Astrocyte of the spinal cord (primary cell): ENCODE measurements around the gene ITK.

Source experiments
- DNase-seq: peaks from one replicate; pipeline ENCODE4 v3.0.0; 2011; ENCODE audit warnings: low read depth, low spot score
- H3K4me3 ChIP-seq: 2 replicates; pipeline ENCODE4 v1.5.1; 2011; ENCODE audit warnings: low read depth, mild to moderate bottlenecking, low read length, moderate library complexity
- in situ Hi-C: cut with HindIII; loops from 2 replicates; pipeline ENCODE4 v1.10.0; 2017; ENCODE audit warnings: low sequenced_read_pairs
- TF ChIP-seq, protein P1 (sequence below): IDR thresholded peaks from 2 replicates; pipeline ENCODE4 v1.5.1; 2012; ENCODE audit warnings: low read depth, mild to moderate bottlenecking, low read length, inconsistent platforms

The ITK gene

DNA sequence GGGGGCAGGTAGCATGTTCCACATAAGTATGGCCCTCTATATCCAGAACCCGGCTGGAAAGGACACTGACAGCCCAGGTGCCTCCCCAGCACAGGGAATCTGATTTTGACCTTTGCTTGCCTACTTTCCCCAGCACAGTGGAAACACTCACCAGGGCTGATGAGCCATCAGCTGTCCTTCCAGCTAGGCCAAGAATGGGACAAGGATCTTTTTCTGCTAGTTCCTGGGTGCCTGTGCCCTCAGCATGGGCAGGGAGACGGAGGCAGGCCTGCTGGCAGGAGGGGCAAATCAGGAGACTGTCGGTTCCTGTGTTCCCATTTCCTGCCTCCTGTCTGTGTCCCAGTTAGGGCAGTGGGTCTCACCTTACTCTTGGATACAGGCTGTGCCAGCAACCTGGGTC lies 86.4 kb downstream of the ITK start:
- DNase-seq = no peak
- in situ Hi-C loops = no loop called here
- TF ChIP-seq, protein P1, sequence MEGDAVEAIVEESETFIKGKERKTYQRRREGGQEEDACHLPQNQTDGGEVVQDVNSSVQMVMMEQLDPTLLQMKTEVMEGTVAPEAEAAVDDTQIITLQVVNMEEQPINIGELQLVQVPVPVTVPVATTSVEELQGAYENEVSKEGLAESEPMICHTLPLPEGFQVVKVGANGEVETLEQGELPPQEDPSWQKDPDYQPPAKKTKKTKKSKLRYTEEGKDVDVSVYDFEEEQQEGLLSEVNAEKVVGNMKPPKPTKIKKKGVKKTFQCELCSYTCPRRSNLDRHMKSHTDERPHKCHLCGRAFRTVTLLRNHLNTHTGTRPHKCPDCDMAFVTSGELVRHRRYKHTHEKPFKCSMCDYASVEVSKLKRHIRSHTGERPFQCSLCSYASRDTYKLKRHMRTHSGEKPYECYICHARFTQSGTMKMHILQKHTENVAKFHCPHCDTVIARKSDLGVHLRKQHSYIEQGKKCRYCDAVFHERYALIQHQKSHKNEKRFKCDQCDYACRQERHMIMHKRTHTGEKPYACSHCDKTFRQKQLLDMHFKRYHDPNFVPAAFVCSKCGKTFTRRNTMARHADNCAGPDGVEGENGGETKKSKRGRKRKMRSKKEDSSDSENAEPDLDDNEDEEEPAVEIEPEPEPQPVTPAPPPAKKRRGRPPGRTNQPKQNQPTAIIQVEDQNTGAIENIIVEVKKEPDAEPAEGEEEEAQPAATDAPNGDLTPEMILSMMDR = no peak
- peak overlapping the region; percentile 53 for H3K4me3 ChIP-seq

DNA sequence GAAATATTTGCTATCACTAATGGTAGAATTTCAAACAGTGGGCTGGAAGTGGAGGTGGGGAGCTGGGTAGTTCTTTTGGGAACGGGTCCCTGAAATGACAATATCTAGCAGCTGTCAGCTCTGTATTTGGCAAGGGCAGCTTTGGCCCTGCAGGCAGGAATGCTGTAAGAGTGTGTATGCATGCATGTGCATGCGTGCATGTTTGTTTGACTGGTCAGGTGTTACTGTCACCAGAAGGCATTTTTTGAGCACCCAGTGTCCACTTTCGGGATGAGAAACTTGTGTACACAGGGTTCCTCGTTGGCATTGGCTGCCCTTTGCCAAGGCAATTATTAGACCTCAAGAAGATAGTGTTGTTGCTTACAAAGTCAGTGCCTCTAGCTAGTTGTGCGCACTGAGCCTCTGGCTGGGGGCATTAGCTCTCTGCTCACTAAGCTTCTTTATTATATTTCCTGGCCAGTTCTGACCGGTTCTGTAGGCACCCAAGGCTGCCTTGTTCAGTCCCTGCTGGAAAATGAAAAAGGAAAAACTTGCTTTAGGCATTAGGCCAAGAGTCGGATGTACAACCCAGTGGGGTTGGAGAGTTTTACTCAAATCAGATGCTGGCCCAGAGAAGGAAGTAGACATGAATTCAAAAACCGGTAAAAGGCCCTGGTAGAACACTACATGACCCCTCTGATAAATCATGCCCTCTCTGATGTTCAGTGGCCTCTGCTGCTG lies 87.3 kb downstream of the ITK start:
- DNase-seq = no peak
- H3K4me3 ChIP-seq = no peak overlapping the region
- TF ChIP-seq, protein P1 = no peak
- in situ Hi-C loops = no loop called here

DNA sequence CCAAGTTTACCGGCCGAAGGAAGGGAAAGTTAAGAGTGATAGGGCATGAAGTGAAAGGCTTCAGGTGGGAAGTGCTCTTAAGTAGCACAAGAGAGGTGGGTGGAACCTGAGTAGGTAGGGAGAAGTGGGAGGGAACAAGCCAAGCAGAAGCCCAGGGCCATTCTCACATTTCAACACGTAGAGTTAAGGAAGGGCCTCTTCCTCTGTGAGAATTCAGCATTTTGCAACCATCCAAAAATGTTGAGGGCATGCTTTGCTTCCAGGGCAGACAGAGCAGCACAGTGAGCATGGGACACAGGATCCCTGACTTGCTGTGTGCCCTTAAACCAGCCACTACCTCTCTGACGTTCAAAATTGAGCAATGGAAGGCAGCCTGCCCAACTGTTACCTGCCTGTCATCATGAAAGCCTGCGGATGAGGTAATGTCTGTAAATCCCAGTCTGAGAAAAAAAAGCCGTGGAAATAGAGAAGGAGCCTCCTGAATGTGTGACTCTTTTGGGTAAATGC lies 88.6 kb downstream of the ITK start:
- no peak for DNase-seq
- TF ChIP-seq, protein P1 = no peak
- no peak overlapping the region for H3K4me3 ChIP-seq
- in situ Hi-C loops = no loop called here

DNA sequence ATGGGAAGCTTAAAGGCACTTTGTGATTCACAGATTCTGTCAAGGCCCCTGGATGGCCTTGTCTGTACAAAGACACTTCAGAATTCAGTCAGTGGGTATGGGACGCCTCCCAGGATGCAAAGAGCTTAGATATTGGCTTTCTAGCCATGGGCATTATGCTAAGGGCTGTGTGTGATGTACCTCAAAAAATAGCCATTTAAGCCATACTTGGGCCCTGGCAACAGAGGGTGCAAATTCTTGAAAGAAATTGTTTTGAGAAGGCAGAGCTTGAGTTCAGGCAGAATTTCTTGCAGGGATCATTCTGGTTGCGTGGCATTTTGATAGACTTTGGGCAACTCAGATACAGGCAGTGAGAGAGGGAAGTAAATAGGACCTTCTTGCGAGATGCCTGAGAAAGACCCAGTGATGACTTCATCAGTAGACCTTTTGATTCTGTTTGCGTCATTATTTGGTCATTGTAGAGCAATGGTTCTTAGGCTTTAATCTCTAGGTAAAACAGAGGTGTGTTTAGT lies 89.2 kb downstream of the ITK start:
- DNase-seq = no peak
- in situ Hi-C loops = no loop called here
- no peak overlapping the region for H3K4me3 ChIP-seq
- TF ChIP-seq, protein P1 = no peak

DNA sequence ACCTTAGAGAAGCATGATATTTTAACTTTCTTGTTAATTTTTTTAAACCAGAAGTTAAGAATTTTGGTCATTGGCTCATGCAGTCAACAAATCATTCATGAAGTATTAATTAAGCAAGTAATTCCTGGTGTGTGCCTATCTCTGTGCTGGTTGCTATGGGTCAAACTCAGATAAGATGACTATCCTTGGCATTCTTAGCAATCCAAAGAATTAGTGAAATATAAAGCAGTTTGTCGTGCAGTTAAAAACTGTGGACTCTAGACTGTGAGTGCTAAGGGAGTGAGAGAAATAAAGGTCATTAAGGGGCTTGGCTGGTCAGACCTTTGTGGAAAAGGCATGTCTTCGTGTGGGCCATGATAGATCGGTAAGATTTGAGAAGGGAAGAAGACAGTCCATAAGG lies 90.1 kb downstream of the ITK start:
- in situ Hi-C loops = no loop called here
- DNase-seq = no peak
- TF ChIP-seq, protein P1 = no peak
- H3K4me3 ChIP-seq = no peak overlapping the region

DNA sequence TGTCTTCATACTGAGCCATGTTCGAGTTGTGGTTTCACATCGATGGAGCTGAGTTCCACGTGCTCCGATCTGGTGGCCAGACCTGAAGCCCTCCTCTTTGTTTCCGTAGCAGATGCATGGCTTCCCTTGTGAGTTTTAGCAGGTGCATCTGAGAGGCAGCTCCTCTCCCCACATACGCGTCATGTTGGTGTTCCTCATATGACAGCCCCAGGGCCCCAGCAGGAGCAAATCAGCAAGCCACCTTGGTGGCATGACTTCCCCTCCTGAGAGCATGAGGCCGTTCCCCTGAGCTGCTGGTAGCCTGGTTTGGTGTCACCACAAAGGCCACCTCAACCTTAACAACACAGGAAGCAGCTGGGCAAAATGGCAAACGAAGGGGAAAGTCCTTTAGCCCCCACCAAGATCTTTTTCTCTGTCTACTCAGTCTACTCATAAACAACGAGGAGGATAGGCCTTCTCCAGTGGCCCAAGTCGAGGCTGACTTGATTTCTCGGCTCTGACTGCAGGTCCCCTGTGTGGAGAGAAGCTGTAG lies 91.2 kb downstream of the ITK start:
- TF ChIP-seq, protein P1 = no peak
- no peak for DNase-seq
- in situ Hi-C loops = no loop called here
- no peak overlapping the region for H3K4me3 ChIP-seq
